ENCODE data around the gene PDE4D. TPM values are rescaled to one million over a fixed set of nuclear protein-coding genes. Genes with fewer than 3 reads are reported as not detected.

The PDE4D gene
- polyA plus RNA-seq, 6 donors from 2014 or later, result 4.1 to 20.0 (median 12.9) TPM

- DNase-seq (no peak), ATAC-seq (ENCODE audit: low read depth in 2 of 2) (no peak)
- peaks cover 0 to 4% of the 10 kb centered on the region in 2 donors for H3K36me3 Mint-ChIP-seq
- H3K4me1 Mint-ChIP-seq, result no peaks in the 10 kb centered on the region
- H3K27me3 Mint-ChIP-seq, result no peaks in the 10 kb centered on the region
- no peak overlapping the region for H3K4me3 Mint-ChIP-seq
- H3K9me3 Mint-ChIP-seq, result peaks cover 0 to 2% (median 0%) of the 10 kb centered on the region in 7 donors
- no peak overlapping the region for H3K27ac Mint-ChIP-seq
Measured at GRCh38 chr5:59449905-59450644, 443.5 kb downstream of the PDE4D start.

- Mint-ChIP-seq H3K4me1 (no peaks in the 10 kb centered on the region), H3K36me3 (no peaks in the 10 kb centered on the region), H3K27me3 (no peaks in the 10 kb centered on the region), H3K4me3 (no peak overlapping the region), H3K27ac (no peak overlapping the region), H3K9me3 (peaks cover 0 to 2% (median 0%) of the 10 kb centered on the region in 7 donors)
- no peak for DNase-seq
- no peak for ATAC-seq (ENCODE audit: low read depth in 2 of 2)
Measured at GRCh38 chr5:59446356-59446755, 447.2 kb downstream of the PDE4D start.

- ATAC-seq (ENCODE audit: low read depth in 2 of 2), result no peak
- no peaks in the 10 kb centered on the region for H3K4me1 Mint-ChIP-seq
- H3K4me3 Mint-ChIP-seq, result no peak overlapping the region
- no peak overlapping the region for H3K27ac Mint-ChIP-seq
- no peaks in the 10 kb centered on the region for H3K36me3 Mint-ChIP-seq
- H3K9me3 Mint-ChIP-seq, result peaks cover 0 to 2% (median 0%) of the 10 kb centered on the region in 7 donors
- no peak for DNase-seq
- H3K27me3 Mint-ChIP-seq, result no peaks in the 10 kb centered on the region
Measured at GRCh38 chr5:59445741-59446140, 447.8 kb downstream of the PDE4D start.

- H3K9me3 Mint-ChIP-seq, result no peaks in the 10 kb centered on the region
- ATAC-seq (ENCODE audit: low read depth in 2 of 2), result no peak
- DNase-seq, result no peak
- H3K4me1 Mint-ChIP-seq, result no peaks in the 10 kb centered on the region
- H3K36me3 Mint-ChIP-seq, result peaks cover 0 to 4% of the 10 kb centered on the region in 2 donors
- H3K27me3 Mint-ChIP-seq, result no peaks in the 10 kb centered on the region
- H3K27ac Mint-ChIP-seq, result peak overlapping the region in 2 of 6 donors; percentile 27 to 34
- no peak overlapping the region for H3K4me3 Mint-ChIP-seq
Measured at GRCh38 chr5:59439303-59439702, 454.2 kb downstream of the PDE4D start.

- Mint-ChIP-seq H3K9me3 (no peaks in the 10 kb centered on the region), H3K27me3 (no peaks in the 10 kb centered on the region), H3K36me3 (peaks cover 0 to 4% of the 10 kb centered on the region in 2 donors), H3K27ac (no peak overlapping the region), H3K4me1 (no peaks in the 10 kb centered on the region), H3K4me3 (no peak overlapping the region)
- no peak for ATAC-seq (ENCODE audit: low read depth in 2 of 2)
- no peak for DNase-seq
Measured at GRCh38 chr5:59437176-59437575, 456.4 kb downstream of the PDE4D start.

GRCh38 chr5:59436364-59437148, 457.0 kb downstream of the PDE4D start:
- H3K9me3 Mint-ChIP-seq, result no peaks in the 10 kb centered on the region
- no peak overlapping the region for H3K27ac Mint-ChIP-seq
- H3K36me3 Mint-ChIP-seq, result peaks cover 0 to 4% of the 10 kb centered on the region in 2 donors
- no peak overlapping the region for H3K4me3 Mint-ChIP-seq
- no peaks in the 10 kb centered on the region for H3K27me3 Mint-ChIP-seq
- H3K4me1 Mint-ChIP-seq, result no peaks in the 10 kb centered on the region
- no peak for DNase-seq
- no peak for ATAC-seq (ENCODE audit: low read depth in 2 of 2)

GRCh38 chr5:59433174-59433573, 460.4 kb downstream of the PDE4D start:
- ATAC-seq (ENCODE audit: low read depth in 2 of 2), result no peak
- no peak overlapping the region for H3K4me3 Mint-ChIP-seq

GRCh38 chr5:59430066-59430685, 463.4 kb downstream of the PDE4D start:
- ATAC-seq (ENCODE audit: low read depth in 2 of 2), result no peak
- H3K27me3 Mint-ChIP-seq, result no peaks in the 10 kb centered on the region
- no peak overlapping the region for H3K4me3 Mint-ChIP-seq
- H3K9me3 Mint-ChIP-seq, result no peaks in the 10 kb centered on the region
- H3K4me1 Mint-ChIP-seq, result no peaks in the 10 kb centered on the region
- H3K36me3 Mint-ChIP-seq, result no peaks in the 10 kb centered on the region
- no peak for DNase-seq
- no peak overlapping the region for H3K27ac Mint-ChIP-seq

More at GRCh38 chr5:59433174-59433573, 460.4 kb downstream of the PDE4D start:
- no peak for DNase-seq
- H3K4me1 Mint-ChIP-seq, result no peaks in the 10 kb centered on the region
- no peaks in the 10 kb centered on the region for H3K36me3 Mint-ChIP-seq
- H3K27ac Mint-ChIP-seq, result no peak overlapping the region
- H3K9me3 Mint-ChIP-seq, result no peaks in the 10 kb centered on the region
- H3K27me3 Mint-ChIP-seq, result no peaks in the 10 kb centered on the region

GRCh38 chr5:59428391-59428790, 465.1 kb downstream of the PDE4D start:
- no peak overlapping the region for H3K4me3 Mint-ChIP-seq
- H3K27ac Mint-ChIP-seq, result no peak overlapping the region
- DNase-seq (no peak), ATAC-seq (ENCODE audit: low read depth in 2 of 2) (no peak)
- no peaks in the 10 kb centered on the region for H3K27me3 Mint-ChIP-seq
- H3K36me3 Mint-ChIP-seq, result no peaks in the 10 kb centered on the region
- no peaks in the 10 kb centered on the region for H3K9me3 Mint-ChIP-seq
- H3K4me1 Mint-ChIP-seq, result no peaks in the 10 kb centered on the region

- no peak for DNase-seq
- Mint-ChIP-seq H3K4me3 (no peak overlapping the region), H3K36me3 (no peaks in the 10 kb centered on the region)
Measured at GRCh38 chr5:59424515-59424914, 469.0 kb downstream of the PDE4D start.

GRCh38 chr5:59423021-59423420, 470.5 kb downstream of the PDE4D start:
- DNase-seq (no peak), ATAC-seq (ENCODE audit: low read depth in 2 of 2) (no peak)
- no peak overlapping the region for H3K4me3 Mint-ChIP-seq
- H3K4me1 Mint-ChIP-seq, result no peaks in the 10 kb centered on the region
- no peaks in the 10 kb centered on the region for H3K36me3 Mint-ChIP-seq
- no peaks in the 10 kb centered on the region for H3K9me3 Mint-ChIP-seq
- H3K27ac Mint-ChIP-seq, result no peak overlapping the region
- no peaks in the 10 kb centered on the region for H3K27me3 Mint-ChIP-seq

More at GRCh38 chr5:59424515-59424914, 469.0 kb downstream of the PDE4D start:
- ATAC-seq (ENCODE audit: low read depth in 2 of 2), result no peak
- Mint-ChIP-seq H3K9me3 (no peaks in the 10 kb centered on the region), H3K27ac (no peak overlapping the region), H3K4me1 (no peaks in the 10 kb centered on the region), H3K27me3 (no peaks in the 10 kb centered on the region)

- Mint-ChIP-seq H3K4me3 (no peak overlapping the region), H3K36me3 (no peaks in the 10 kb centered on the region), H3K27ac (no peak overlapping the region), H3K9me3 (no peaks in the 10 kb centered on the region), H3K4me1 (no peaks in the 10 kb centered on the region), H3K27me3 (no peaks in the 10 kb centered on the region)
- DNase-seq, result no peak
- no peak for ATAC-seq (ENCODE audit: low read depth in 2 of 2)
Measured at GRCh38 chr5:59421986-59422941, 471.3 kb downstream of the PDE4D start.

GRCh38 chr5:59420596-59420995, 472.9 kb downstream of the PDE4D start:
- DNase-seq, result no peak
- no peak overlapping the region for H3K27ac Mint-ChIP-seq
- no peaks in the 10 kb centered on the region for H3K36me3 Mint-ChIP-seq
- ATAC-seq (ENCODE audit: low read depth in 2 of 2), result no peak
- H3K27me3 Mint-ChIP-seq, result no peaks in the 10 kb centered on the region
- no peaks in the 10 kb centered on the region for H3K4me1 Mint-ChIP-seq
- no peaks in the 10 kb centered on the region for H3K9me3 Mint-ChIP-seq
- no peak overlapping the region for H3K4me3 Mint-ChIP-seq

All from naive B cell (primary cell).